Stimulated activated CD8-positive, alpha-beta memory T cell treated with anti-CD3 and anti-CD28 coated beads, Interleukin-2, amount 100 ng/mL, for 1 hour (primary cell): ENCODE data around the gene TOPBP1.
"Not testable (repeated sequence)": the region's sequence is repeated elsewhere in the genome, so short reads cannot be mapped to it uniquely, and the experiment has no call there.

Source experiments
- DNase-seq, 2 donors: peaks; one replicate each; pipeline ENCODE4 v3.0.0-alpha.2; 2020; ENCODE audit warnings: low read depth in 2 of 2

TOPBP1 gene

DNA sequence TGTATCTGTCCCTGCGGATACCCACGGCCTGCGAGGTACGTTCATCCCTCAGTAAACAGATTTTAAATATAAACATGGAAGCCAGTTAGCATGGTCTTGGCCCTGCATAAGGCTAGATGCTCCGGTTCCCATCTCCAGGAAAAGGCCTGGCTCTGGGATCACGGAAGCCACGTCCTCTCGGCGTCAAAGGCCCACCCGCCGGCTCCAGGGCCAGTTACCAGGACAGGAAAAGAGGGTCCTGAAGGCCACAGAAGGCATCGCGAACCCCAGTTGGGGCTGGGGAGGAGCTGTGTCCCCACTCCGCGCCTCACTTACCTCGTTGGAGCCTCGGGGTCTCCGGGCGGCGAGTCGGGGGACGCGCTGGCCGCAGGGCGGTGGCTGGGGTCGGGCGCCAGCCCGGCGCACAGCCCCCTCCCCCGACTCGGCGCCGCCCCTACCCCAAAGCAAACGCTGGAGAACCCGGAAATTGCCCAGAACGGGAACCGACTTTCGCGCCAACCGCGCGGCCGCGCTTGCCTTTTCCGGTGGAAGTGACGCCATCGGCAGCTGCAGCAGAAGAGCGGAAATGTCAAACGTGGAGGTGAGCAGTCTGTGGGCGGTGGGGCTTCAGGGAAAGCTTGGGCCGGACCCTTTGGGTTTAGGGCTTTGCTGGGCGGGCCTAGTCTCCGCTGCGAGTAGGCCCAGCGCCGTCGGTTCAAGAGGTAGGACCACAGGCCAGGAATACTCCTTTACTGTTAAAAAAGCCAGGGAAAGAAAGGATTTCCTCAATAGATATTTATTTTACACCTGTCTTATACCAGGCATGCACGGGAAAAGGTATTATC lies at the start of gene TOPBP1:
TOPBP1 (minus strand) TSS at position 488 of the 824 bp plus-strand sequence. CDS start 814 bp downstream, outside the sequence.
- DNase-seq, result peak; percentile 72 to 73

- no peak for DNase-seq
Observed at GRCh38 chr3:133711013-133711412, 49.3 kb upstream of the TOPBP1 start.

GRCh38 chr3:133709139-133709750 lies 47.5 kb upstream of the TOPBP1 start:
- DNase-seq, result no peak

DNA sequence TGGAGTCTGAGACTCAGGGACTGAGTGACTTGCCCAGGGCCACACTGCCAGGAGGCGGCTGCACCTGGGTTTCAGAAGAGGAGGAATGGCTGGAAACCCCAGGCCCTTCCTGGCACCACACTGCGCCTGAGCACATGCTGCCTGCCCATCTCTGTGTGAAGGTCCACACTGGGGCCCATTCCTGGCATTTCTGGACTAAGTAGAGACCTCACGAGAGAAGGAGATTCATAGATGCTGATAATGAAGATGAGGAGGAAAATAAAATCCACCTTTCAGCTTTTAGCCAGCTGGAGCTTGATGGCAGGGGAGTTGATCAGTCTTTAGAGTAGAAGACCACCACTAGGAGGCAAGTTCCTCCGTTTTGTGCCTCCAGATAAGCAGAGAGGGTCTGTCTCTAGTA lies 44.3 kb upstream of the TOPBP1 start:
- DNase-seq, result no peak

GRCh38 chr3:133703915-133704314 lies 42.2 kb upstream of the TOPBP1 start:
- DNase-seq, result no peak

DNA sequence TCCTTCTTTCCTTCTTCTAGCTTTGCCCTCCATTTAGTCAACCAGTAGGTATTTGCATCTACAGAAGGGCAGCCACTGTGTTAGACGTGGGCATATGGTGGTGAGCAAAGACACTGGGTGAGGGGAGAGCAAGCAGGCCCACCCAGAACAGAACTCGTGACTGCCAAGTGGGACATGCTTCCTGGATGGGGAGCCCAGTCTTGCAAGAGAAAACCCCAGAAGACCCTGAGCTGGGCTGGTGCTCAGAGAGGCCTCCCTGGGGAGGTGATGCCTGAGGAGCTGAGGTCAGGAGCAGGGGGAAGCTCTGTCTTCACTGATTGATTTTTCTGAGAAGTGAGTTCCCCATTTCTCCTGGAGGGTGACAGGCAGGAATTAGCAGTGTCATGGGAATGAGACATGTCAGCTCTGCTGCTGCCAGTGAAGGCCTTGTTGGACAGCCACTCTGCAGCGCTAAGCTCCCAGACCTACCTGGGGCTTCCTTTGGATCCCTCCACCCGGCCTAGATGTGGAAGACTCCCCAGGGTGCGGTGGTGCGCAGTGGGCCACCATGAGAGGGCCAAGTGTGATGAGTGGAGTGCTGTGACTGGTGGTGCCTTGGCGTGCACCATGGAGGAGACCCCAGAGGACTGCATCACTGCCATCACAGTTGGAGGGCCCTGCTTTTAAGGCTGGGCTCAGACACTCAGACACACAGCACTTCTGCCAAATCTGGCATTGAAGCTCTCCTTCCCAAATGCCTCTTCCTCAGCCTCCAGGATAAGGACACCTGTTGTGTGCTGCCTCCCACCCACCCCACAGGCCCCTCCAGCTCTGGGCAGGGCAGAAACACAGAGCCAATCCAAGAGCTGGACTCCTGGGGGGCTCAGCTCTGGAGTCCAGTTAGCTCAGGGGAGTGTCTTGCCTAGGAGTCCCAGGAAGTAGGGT lies 40.0 kb upstream of the TOPBP1 start:
- DNase-seq, result no peak

DNA sequence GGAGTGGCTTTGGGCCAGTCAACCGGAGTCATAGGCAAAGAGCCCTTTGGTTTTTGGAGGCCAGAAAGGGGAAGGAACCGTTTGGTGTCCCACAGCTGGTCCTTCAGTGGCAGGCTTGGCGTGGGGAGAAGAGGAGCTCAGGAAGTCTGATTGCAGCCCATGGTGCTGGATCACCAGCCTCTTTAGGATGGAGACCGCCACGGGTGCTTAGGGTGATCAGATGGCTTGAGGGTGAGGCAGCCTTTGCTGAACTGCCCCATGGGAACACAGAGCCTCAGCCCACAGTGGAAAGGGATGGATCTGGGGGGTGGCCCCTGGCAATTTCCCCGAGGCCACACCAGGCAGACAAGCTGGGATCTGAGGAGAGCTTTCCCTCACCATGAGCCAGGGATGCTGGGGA lies 38.6 kb upstream of the TOPBP1 start:
- DNase-seq, result no peak

- DNase-seq, result no peak
Observed at GRCh38 chr3:133699903-133700302, 38.2 kb upstream of the TOPBP1 start.

DNA sequence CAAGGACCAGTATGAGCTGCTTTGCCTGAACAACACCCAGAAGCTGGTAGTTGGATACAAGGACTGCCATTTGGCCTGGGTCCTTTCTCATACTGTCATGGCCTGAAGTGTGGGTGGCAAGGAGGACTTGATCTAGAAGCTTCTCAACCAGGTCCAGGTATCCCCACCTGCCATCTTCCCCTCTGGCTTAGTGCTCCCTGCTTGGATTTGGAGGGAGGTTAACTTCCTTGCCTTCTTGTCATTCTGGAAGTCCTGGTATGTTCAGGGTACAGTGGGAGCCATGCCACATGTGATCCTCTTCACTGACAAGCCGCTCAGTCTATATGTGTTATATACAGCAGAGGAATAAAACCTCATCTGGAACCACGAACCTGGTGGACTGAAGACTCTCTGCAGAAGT lies 37.7 kb upstream of the TOPBP1 start:
- no peak for DNase-seq

DNA sequence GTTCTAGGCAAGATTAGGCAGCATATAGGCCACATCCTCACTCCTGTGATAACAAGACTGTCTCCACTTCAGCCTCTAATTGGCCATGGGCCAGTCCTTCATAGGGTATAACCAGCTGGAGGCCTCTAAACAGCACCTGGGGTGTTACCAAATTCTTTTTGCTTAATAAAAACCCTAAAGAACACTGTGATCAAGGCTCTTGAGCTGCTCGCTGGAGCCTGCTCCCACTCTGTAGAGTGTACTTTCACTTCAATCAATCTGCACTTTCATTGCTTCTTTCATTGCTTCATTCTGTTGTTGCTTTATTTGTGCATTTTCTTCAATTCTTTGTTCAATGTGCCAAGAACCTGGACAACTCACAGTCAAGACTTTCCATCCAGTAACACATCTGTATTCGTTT lies 36.2 kb upstream of the TOPBP1 start:
- DNase-seq, result no peak

- DNase-seq, result no peak
Observed at GRCh38 chr3:133695560-133696171, 33.9 kb upstream of the TOPBP1 start.

DNA sequence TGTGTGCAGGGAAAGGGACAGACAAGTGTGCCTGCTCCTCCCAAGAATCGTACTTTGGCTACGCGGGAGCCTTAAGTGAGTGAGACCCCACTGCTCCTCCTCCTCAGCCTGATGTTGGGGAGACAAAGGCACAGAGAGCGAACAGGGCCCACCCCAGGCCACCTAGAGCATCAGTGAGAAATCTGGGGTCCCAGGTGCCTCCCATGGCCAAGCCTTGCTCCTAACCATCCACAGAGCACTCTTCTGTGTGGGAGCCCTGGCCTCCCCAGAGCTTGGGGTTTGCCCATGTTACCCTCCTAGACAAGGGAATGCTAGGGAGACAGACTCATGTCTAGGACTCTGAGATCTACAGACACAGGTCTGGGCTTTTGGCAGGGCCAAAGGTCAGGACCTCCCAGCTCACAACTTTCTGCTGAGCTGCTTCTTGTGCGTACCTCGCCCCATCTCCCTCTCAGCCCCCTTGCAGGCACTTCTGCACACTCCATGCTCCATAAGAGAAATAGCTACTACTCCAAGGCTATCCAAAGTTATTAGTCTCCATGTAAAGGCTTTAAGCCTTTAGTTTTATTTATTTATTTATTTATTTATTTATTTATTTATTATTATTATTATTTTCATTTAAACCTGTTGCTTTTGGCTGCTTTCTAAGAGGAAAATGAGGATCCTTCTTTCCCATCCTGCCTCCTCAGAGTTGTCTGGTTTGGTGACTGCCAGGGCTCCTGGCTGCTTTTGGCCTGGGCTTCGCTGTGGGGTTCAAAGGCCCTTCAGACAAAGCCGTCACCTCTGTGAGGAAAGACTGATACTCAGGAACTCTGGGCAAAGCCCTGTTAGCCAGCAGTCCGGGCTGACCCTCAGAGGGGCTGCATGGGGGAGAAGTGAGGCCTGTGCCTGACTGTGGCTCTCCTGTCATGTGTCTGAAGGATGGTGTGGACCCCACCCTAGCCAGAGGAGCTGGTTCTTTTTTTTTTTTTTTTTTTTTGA lies 32.8 kb upstream of the TOPBP1 start:
- no peak for DNase-seq

- no peak for DNase-seq
Observed at GRCh38 chr3:133693821-133694220, 32.1 kb upstream of the TOPBP1 start.

DNA sequence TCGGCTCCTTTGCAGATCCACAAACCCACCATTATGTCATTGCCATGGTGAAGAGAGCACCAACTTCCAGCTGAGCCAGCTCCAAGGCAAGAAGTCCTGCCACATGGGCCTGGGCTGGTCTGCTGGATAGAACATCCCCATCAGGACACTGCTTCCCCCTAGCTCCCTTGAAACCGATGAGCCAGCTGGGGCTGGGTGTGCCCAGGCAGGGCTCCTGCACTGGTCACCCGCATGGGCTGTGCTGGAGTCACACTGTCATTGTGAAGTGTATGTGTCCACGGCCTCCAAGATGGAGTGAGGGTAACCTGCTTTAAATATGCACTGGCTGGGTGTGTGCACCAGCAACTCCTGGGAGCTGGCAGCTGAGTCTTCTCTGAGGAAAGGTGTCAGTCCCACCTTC lies 31.0 kb upstream of the TOPBP1 start:
- no peak for DNase-seq

DNA sequence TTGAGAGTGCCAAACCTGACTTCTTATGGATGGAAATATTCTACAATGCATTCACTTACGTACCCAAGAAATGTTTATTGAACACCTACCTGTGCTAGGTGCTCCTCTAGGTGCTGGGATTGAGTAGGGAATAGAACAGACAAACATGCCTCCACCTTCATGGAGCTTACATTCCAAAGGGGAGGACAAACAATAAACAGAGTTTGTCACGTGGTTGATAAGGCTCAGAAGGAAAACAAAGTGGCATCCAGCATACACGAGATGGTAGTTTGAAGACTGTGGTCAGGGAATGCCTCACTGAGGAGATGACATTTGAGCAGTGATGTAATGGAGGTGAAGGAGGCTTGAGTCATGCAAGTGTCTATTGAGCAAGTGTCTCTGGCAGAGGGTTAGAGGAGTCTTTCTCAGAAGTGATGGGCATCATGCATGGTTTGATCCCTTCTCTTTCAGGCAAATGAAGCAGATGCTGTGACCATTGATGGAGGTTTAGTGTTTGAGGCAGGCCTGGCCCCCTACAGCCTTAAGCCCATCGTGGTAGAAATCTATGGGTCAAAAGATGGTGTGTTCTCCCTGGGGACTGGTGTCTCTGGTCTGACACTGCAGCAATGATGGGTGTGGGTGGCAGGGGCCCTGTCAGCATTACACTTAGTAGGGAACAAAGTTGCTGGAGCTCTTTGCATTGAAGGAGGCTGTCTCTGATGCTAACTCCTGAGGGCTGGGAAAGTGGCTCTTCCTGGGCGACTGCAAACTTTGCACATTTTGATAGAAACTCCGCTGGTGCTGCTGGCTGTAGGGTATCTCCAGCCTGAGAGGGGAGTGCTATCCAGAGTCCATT lies 29.7 kb upstream of the TOPBP1 start:
- no peak for DNase-seq

- not testable (repeated sequence) for DNase-seq
Observed at GRCh38 chr3:133677993-133678392, 16.3 kb upstream of the TOPBP1 start.

GRCh38 chr3:133676336-133677118 lies 14.8 kb upstream of the TOPBP1 start:
- DNase-seq, result no peak

GRCh38 chr3:133675631-133676335 lies 14.0 kb upstream of the TOPBP1 start:
- DNase-seq, result no peak
